CD4-positive, alpha-beta T cell treated with Interleukin-1 beta for 1 hour (primary cell): ENCODE results near the gene YLPM1.
A peak's percentile ranks its signal among the peaks of the same experiment; 100 is the strongest.

Source experiments
- DNase-seq, 2 donors: peaks; one replicate each; pipeline ENCODE4 v3.0.0-alpha.2; 2020 to 2022

Gene YLPM1

GRCh38 chr14:74846168-74846567 is 83.1 kb downstream of the YLPM1 start:
- DNase-seq = no peak

GRCh38 chr14:74846968-74847665 is 84.0 kb downstream of the YLPM1 start:
- DNase-seq = no peak

- DNase-seq = no peak
These were observed 85.7 kb downstream of the YLPM1 start for GRCh38 chr14:74848768-74849167.

GRCh38 chr14:74852922-74853530 is 89.9 kb downstream of the YLPM1 start:
- DNase-seq = no peak

- no peak for DNase-seq
These were observed 90.5 kb downstream of the YLPM1 start for GRCh38 chr14:74853581-74853980.

- DNase-seq = no peak
These were observed 91.9 kb downstream of the YLPM1 start for GRCh38 chr14:74855021-74855420.

GRCh38 chr14:74855945-74856344 is 92.8 kb downstream of the YLPM1 start:
- DNase-seq = no peak

GRCh38 chr14:74856366-74856765 is 93.2 kb downstream of the YLPM1 start:
- no peak for DNase-seq

GRCh38 chr14:74858022-74858421 is 94.9 kb downstream of the YLPM1 start:
- DNase-seq = no peak

GRCh38 chr14:74859757-74860552 is 96.8 kb downstream of the YLPM1 start:
- DNase-seq = no peak

GRCh38 chr14:74860899-74861733 is 98.0 kb downstream of the YLPM1 start:
- peak; percentile 82 to 88 for DNase-seq

- no peak for DNase-seq
These were observed 98.6 kb downstream of the YLPM1 start for GRCh38 chr14:74861734-74862090.

GRCh38 chr14:74863274-74863673 is 100.2 kb downstream of the YLPM1 start:
- DNase-seq = no peak

- DNase-seq = no peak
These were observed 101.1 kb downstream of the YLPM1 start for GRCh38 chr14:74864198-74864597.

- no peak for DNase-seq
These were observed 102.0 kb downstream of the YLPM1 start for GRCh38 chr14:74865156-74865555.

- DNase-seq = no peak
These were observed 103.7 kb downstream of the YLPM1 start for GRCh38 chr14:74866708-74867389.

GRCh38 chr14:74867673-74868072 is 104.6 kb downstream of the YLPM1 start:
- DNase-seq = peak; percentile 14 to 38

GRCh38 chr14:74868739-74869138 is 105.6 kb downstream of the YLPM1 start:
- no peak for DNase-seq

- no peak for DNase-seq
These were observed 108.7 kb downstream of the YLPM1 start for GRCh38 chr14:74871819-74872218.

GRCh38 chr14:74875204-74875603 is 112.1 kb downstream of the YLPM1 start:
- DNase-seq = no peak

GRCh38 chr14:74875941-74876913 is 113.1 kb downstream of the YLPM1 start, which contains the start of gene PROX2:
Gene PROX2, minus strand, starts transcription at chr14:74876145. Its CDS starts 12,311 bp downstream, at chr14:74863834.
- peak; percentile 9 to 18 for DNase-seq
